ENCODE data around the gene ATP11B.

DNA sequence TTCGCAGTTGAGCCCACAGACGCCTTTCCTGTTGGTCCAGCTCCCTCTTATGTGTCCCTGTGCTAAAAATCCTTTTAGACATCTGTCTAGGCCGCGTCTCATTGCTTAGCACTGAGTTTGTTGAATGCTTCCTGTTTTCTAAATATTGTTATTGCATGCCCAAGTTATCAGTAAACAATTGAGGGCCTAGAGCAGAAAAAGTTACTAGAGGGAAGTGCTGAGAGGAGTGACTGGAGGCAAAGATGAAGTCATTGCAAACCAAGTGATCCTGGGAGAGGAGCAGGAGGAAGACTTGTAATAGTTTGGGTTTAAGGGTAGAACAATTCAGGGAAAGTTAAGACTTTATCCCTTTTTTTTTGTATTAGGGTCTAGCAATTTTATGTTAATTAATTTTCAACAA lies 98.9 kb downstream of the ATP11B start:
- TF ChIP-seq, protein P1, sequence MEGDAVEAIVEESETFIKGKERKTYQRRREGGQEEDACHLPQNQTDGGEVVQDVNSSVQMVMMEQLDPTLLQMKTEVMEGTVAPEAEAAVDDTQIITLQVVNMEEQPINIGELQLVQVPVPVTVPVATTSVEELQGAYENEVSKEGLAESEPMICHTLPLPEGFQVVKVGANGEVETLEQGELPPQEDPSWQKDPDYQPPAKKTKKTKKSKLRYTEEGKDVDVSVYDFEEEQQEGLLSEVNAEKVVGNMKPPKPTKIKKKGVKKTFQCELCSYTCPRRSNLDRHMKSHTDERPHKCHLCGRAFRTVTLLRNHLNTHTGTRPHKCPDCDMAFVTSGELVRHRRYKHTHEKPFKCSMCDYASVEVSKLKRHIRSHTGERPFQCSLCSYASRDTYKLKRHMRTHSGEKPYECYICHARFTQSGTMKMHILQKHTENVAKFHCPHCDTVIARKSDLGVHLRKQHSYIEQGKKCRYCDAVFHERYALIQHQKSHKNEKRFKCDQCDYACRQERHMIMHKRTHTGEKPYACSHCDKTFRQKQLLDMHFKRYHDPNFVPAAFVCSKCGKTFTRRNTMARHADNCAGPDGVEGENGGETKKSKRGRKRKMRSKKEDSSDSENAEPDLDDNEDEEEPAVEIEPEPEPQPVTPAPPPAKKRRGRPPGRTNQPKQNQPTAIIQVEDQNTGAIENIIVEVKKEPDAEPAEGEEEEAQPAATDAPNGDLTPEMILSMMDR (conservative IDR thresholded peaks at IDR 0.05 in 1 of 2, IDR thresholded peaks at IDR 0.05 in 1 of 2; ENCODE audit: extremely low read depth in 1 of 2, insufficient read depth in 1 of 2, low read depth in 1 of 2, low read length in 2 of 2), result no peak
- no peak for TF ChIP-seq EZH2 (IDR thresholded peaks at IDR 0.05; ENCODE audit: borderline replicate concordance, low read length)

All from mammary epithelial cell (primary cell).